ENCODE data around the gene ATCAY.

GRCh38 chr19:3970313-3970807, 89.9 kb downstream of the ATCAY start:
- TF ChIP-seq, protein P1, sequence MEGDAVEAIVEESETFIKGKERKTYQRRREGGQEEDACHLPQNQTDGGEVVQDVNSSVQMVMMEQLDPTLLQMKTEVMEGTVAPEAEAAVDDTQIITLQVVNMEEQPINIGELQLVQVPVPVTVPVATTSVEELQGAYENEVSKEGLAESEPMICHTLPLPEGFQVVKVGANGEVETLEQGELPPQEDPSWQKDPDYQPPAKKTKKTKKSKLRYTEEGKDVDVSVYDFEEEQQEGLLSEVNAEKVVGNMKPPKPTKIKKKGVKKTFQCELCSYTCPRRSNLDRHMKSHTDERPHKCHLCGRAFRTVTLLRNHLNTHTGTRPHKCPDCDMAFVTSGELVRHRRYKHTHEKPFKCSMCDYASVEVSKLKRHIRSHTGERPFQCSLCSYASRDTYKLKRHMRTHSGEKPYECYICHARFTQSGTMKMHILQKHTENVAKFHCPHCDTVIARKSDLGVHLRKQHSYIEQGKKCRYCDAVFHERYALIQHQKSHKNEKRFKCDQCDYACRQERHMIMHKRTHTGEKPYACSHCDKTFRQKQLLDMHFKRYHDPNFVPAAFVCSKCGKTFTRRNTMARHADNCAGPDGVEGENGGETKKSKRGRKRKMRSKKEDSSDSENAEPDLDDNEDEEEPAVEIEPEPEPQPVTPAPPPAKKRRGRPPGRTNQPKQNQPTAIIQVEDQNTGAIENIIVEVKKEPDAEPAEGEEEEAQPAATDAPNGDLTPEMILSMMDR (IDR thresholded peaks at IDR 0.05; ENCODE audit: low read depth, low read length, poor library complexity, severe bottlenecking): no peak
- no peak for TF ChIP-seq EZH2phosphoT487 (IDR thresholded peaks at IDR 0.05; ENCODE audit: borderline replicate concordance, low read length)

Measured in DOHH2 (cell line).